ENCODE measurements around the gene CAMK2B.

Gene CAMK2B

GRCh38 chr7:44269943-44270493 lies 55.4 kb downstream of the CAMK2B start:
- H3K36me3 ChIP-seq (ENCODE audit: low read length): no peaks in the 10 kb centered on the region
- H3K9me3 ChIP-seq (ENCODE audit: insufficient read depth, low read length): no peaks in the 10 kb centered on the region
- no peaks in the 10 kb centered on the region for H3F3A ChIP-seq (ENCODE audit: insufficient read depth)
- no peaks in the 10 kb centered on the region for H3K79me2 ChIP-seq (ENCODE audit: insufficient read depth, low read length)
- H3K27me3 ChIP-seq (ENCODE audit: low read length): no peaks in the 10 kb centered on the region
- H3K4me2 ChIP-seq (ENCODE audit: low read depth, low read length, poor library complexity, severe bottlenecking): no peak overlapping the region
- TF ChIP-seq EZH2phosphoT487 (conservative IDR thresholded peaks at IDR 0.05; ENCODE audit: low read length): no peak
- H3K4me3 ChIP-seq (ENCODE audit: insufficient read depth, low read length, poor library complexity, severe bottlenecking): no peak overlapping the region
- H3K9me2 ChIP-seq (replicated peaks; ENCODE audit: insufficient read depth, low read length): no peaks in the 10 kb centered on the region
- no peak overlapping the region for H2AFZ ChIP-seq (ENCODE audit: low read depth, low read length, severe bottlenecking)
- no peak overlapping the region for H3K27ac ChIP-seq (ENCODE audit: low read depth, low read length)
- H4K20me1 ChIP-seq (ENCODE audit: low read depth, low read length): no peaks in the 10 kb centered on the region
- no peak overlapping the region for H3K9ac ChIP-seq (ENCODE audit: low read length)

DNA sequence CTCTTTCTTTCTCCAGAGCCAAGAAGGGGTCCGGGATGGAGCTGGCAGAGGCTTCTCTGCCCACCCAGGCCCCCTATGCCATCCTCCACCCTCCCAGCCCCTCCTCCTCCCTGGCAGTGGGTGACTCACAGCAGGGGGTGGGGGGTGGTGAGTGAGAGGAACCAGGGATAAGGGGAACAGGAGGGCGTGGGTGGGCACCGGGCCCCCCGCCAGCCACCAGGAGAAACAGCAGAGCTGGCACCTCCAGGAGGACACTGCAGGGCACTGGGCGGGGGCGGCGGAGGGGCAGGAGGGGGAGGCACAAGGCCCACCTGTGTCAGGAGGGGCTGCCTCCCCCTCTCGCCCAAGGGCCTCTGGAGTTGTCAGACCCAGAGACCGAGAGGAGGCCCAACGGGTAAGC lies 56.0 kb downstream of the CAMK2B start:
- Histone ChIP-seq H4K20me1 (ENCODE audit: low read depth, low read length) (no peaks in the 10 kb centered on the region), H3K4me2 (ENCODE audit: low read depth, low read length, poor library complexity, severe bottlenecking) (no peak overlapping the region), H3F3A (ENCODE audit: insufficient read depth) (no peaks in the 10 kb centered on the region), H3K36me3 (ENCODE audit: low read length) (no peaks in the 10 kb centered on the region), H2AFZ (ENCODE audit: low read depth, low read length, severe bottlenecking) (no peak overlapping the region), H3K4me3 (ENCODE audit: insufficient read depth, low read length, poor library complexity, severe bottlenecking) (no peak overlapping the region), H3K9me2 (replicated peaks; ENCODE audit: insufficient read depth, low read length) (no peaks in the 10 kb centered on the region), H3K79me2 (ENCODE audit: insufficient read depth, low read length) (no peaks in the 10 kb centered on the region), H3K9me3 (ENCODE audit: insufficient read depth, low read length) (no peaks in the 10 kb centered on the region), H3K9ac (ENCODE audit: low read length) (no peak overlapping the region), H3K27me3 (ENCODE audit: low read length) (no peaks in the 10 kb centered on the region), H3K27ac (ENCODE audit: low read depth, low read length) (no peak overlapping the region)
- no peak for TF ChIP-seq CTCF (IDR thresholded peaks at IDR 0.05; ENCODE audit: insufficient read depth, low read length, poor library complexity, severe bottlenecking)
- TF ChIP-seq EZH2phosphoT487 (conservative IDR thresholded peaks at IDR 0.05; ENCODE audit: low read length): no peak

GRCh38 chr7:44268671-44269070 lies 56.7 kb downstream of the CAMK2B start:
- Histone ChIP-seq H3F3A (ENCODE audit: insufficient read depth) (no peaks in the 10 kb centered on the region), H3K4me3 (ENCODE audit: insufficient read depth, low read length, poor library complexity, severe bottlenecking) (no peak overlapping the region), H3K4me2 (ENCODE audit: low read depth, low read length, poor library complexity, severe bottlenecking) (no peak overlapping the region), H2AFZ (ENCODE audit: low read depth, low read length, severe bottlenecking) (no peak overlapping the region), H4K20me1 (ENCODE audit: low read depth, low read length) (no peaks in the 10 kb centered on the region), H3K9ac (ENCODE audit: low read length) (no peak overlapping the region), H3K9me2 (replicated peaks; ENCODE audit: insufficient read depth, low read length) (no peaks in the 10 kb centered on the region), H3K27me3 (ENCODE audit: low read length) (no peaks in the 10 kb centered on the region), H3K9me3 (ENCODE audit: insufficient read depth, low read length) (no peaks in the 10 kb centered on the region), H3K79me2 (ENCODE audit: insufficient read depth, low read length) (no peaks in the 10 kb centered on the region), H3K36me3 (ENCODE audit: low read length) (no peaks in the 10 kb centered on the region), H3K27ac (ENCODE audit: low read depth, low read length) (no peak overlapping the region)
- TF ChIP-seq CTCF (IDR thresholded peaks at IDR 0.05; ENCODE audit: insufficient read depth, low read length, poor library complexity, severe bottlenecking) (no peak), EZH2phosphoT487 (conservative IDR thresholded peaks at IDR 0.05; ENCODE audit: low read length) (no peak)

- H3K79me2 ChIP-seq (ENCODE audit: insufficient read depth, low read length): no peaks in the 10 kb centered on the region
- no peaks in the 10 kb centered on the region for H4K20me1 ChIP-seq (ENCODE audit: low read depth, low read length)
- H3K4me3 ChIP-seq (ENCODE audit: insufficient read depth, low read length, poor library complexity, severe bottlenecking): no peak overlapping the region
- no peak overlapping the region for H2AFZ ChIP-seq (ENCODE audit: low read depth, low read length, severe bottlenecking)
- no peaks in the 10 kb centered on the region for H3K27me3 ChIP-seq (ENCODE audit: low read length)
- no peak overlapping the region for H3K9ac ChIP-seq (ENCODE audit: low read length)
- no peak overlapping the region for H3K4me2 ChIP-seq (ENCODE audit: low read depth, low read length, poor library complexity, severe bottlenecking)
- H3K27ac ChIP-seq (ENCODE audit: low read depth, low read length): no peak overlapping the region
- H3K36me3 ChIP-seq (ENCODE audit: low read length): no peaks in the 10 kb centered on the region
- H3F3A ChIP-seq (ENCODE audit: insufficient read depth): no peaks in the 10 kb centered on the region
- TF ChIP-seq CTCF (IDR thresholded peaks at IDR 0.05; ENCODE audit: insufficient read depth, low read length, poor library complexity, severe bottlenecking) (no peak), EZH2phosphoT487 (conservative IDR thresholded peaks at IDR 0.05; ENCODE audit: low read length) (no peak)
- no peaks in the 10 kb centered on the region for H3K9me3 ChIP-seq (ENCODE audit: insufficient read depth, low read length)
- no peaks in the 10 kb centered on the region for H3K9me2 ChIP-seq (replicated peaks; ENCODE audit: insufficient read depth, low read length)
Measured at GRCh38 chr7:44267719-44268421, 57.5 kb downstream of the CAMK2B start.
